ENCODE results near the gene NFIA.

DNA sequence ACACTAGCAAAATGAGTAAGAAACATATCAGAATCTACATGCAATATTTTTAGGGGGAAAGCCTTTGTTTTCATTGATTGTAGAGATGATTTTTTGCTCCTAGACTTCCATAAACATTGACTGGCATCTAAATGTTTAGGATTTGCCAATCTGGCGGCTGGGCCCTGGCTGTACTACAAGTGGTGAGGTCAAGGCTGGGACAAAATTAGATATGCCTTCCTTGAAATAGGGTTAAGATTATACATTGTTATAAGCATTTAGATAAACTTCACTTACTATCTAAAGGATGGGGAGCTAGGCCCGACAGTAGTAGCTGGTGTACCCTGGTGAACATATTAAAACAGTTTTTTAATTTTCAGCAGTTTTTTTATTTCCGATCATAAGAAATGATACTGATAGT, 5.2 kb downstream of the NFIA start:
- TF ChIP-seq, protein P1, sequence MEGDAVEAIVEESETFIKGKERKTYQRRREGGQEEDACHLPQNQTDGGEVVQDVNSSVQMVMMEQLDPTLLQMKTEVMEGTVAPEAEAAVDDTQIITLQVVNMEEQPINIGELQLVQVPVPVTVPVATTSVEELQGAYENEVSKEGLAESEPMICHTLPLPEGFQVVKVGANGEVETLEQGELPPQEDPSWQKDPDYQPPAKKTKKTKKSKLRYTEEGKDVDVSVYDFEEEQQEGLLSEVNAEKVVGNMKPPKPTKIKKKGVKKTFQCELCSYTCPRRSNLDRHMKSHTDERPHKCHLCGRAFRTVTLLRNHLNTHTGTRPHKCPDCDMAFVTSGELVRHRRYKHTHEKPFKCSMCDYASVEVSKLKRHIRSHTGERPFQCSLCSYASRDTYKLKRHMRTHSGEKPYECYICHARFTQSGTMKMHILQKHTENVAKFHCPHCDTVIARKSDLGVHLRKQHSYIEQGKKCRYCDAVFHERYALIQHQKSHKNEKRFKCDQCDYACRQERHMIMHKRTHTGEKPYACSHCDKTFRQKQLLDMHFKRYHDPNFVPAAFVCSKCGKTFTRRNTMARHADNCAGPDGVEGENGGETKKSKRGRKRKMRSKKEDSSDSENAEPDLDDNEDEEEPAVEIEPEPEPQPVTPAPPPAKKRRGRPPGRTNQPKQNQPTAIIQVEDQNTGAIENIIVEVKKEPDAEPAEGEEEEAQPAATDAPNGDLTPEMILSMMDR (IDR thresholded peaks at IDR 0.05), result no peak
- TF ChIP-seq EZH2 (IDR thresholded peaks at IDR 0.05; ENCODE audit: borderline replicate concordance, insufficient read depth, low read depth, low read length, poor library complexity, severe bottlenecking), result no peak

All from B cell (primary cell).